Stimulated activated CD8-positive, alpha-beta memory T cell treated with anti-CD3 and anti-CD28 coated beads, Interleukin-2, amount 100 ng/mL, for 48 hours (primary cell): ENCODE measurements around the gene RPL27.
"Not testable (repeated sequence)": the region's sequence is repeated elsewhere in the genome, so short reads cannot be mapped to it uniquely, and the experiment has no call there.

Experiments
- DNase-seq, 2 donors: peaks; one replicate each; pipeline ENCODE4 v3.0.0-alpha.2; 2020; ENCODE audit warnings: low read depth in 2 of 2

RPL27 gene

DNA sequence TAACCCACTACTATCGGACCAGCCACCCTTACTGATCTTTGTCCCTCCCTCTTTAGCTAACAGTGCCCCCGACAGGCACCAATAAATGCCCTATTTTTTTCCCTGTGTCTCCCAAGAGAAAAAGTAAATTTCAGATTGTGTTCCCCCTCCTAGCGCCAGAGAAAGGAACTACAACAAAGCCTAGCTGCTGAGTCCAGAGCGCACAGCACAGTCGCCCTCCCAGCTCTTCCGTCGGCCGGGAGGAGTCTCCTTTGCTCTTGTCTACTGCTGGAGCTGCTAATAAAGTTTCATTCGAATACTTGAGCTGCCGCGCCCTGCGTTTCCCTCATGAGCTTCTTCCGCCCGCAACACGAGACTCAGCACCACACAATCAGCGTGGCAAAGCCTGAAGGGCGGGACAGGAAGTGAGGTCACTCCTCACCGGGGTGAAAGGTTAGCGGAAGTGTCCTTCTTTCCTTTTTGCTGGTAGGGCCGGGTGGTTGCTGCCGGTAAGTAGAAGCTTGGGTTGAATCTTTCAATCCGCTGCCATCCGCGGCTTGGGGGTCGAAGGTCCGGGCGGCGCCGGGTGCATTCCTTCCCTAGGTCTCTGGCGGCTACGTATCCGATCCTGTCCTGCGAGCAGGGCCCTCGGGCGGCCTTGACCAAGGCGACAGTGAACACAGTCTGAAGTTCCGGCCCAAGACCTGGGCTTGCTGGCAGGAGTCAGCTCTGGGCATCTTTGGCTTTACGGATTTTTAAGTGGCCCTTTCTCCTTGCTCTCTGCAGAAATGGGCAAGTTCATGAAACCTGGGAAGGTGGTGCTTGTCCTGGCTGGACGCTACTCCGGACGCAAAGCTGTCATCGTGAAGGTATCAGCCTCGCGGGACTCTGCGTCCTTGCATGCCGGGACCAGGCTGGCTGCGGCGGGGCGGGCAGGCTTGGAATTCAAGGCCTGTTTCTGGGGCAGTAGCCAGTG, at the start of gene RPL27:
Gene RPL27, plus strand, starts transcription at position 436 of the 955 bp plus-strand sequence. Its CDS starts 332 bp downstream, at position 768.
- peak; percentile 87 to 94 for DNase-seq

DNA sequence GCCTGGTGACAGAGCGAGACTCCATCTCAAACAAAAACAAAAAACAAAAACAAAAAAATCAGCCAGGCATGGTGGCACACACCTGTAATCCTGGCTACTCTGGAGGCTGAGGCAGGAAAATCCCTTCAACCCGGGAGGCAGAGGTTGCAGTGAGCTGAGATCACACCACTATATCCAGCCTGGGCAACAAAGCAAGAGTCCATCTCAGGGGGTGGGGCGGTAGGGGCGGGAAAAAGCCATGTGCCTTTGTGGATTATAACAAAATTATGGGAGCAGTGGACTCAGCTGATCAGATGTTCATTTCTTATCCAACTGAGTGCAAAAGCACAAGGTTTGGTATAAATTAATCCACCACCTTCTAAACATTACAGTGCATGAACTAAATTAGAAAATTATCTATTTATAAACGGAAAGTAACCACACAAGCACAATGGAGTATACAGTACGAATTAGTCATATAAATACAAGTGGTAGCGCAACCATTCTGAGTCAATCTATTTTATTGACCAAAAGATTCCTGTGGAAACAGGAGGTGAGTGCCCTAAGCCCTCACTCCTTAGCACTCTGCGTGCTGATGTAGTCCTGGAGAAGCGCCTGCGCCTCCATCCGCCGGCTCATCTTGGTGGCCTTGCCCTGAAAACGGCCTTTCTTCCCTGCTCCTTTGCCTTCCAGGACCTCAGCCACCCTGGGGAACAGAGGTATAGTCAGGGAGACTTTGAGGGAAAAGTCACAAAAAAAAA, 48.0 kb upstream of the RPL27 start:
- DNase-seq: no peak

DNA sequence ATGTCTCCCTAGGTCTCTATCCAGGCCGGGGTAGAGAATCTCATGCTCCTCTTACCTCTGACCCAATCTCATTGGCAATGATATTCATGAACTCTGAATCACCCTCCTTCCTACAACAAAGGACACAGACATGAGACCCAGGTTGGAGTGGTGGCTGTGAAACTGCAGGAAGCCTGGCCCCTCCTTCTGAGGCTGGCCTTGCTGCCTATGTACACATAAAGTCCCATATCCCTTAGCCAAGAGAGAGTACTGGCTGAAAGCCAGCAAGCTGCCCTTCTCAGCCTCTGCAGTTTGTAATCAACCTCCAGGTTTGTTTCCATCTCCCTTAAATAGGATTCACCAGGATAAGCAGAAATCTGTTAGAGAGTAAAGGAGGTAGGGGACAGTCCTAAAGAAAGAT, 44.5 kb upstream of the RPL27 start:
- no peak for DNase-seq

DNA sequence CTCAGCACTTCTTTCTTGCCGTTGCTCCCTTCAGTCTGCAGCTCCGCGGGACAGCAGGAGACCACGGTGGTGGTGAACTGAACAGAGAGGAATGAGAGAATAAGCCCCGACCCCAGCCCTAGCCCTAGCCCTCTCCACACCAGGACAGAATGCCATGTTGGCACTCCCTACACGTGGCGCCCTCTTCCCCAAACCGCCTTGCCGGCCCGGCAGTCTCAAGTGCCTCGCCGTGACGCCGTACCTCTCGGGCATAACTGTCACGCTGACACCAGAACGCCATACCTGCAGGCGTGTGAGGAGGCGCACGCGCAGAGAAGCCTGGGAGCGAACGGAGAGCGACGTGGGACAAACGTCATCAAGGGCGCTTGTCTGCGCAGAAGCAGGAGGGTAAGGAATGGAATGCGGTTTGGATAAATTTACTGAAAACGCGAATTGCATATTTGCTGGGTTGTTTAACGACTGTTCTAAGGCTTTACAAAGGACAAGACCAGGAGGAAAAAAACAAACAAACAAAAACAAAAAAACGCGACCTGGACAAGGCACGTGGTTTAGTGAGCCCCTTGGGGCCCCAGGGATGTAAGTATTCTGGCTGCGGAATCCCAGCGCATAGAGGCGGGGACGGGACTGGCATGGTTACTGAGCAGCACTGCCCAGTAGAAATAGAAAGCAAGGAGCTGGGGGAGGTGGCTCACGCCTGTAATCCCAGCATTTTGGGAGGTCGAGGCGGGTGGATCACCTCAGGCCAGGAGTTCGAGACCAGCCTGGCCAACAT, 33.9 kb upstream of the RPL27 start, which contains the start of gene AARSD1:
Gene AARSD1, minus strand, starts transcription at position 294 of the 772 bp plus-strand sequence. Its CDS starts 14 bp downstream, at position 280.
- DNase-seq: peak; percentile 73 to 84

DNA sequence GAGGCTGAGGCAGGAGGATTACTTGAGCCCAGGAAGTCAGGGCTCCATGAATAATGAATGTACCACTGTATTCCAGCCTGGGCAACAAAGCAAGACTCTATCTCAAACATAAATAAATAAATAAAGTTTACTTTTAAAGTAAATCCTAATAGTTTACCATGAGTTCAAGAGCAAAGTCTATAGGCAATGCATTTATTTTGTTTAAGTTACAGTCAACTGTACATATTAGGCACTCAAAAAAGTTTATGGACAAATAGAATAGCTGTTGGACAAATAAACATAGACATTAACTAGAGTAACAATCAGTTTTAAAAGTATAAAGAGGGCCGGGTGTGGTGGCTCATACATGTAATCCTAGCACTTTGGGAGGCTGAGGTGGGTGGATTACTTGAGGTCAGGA, 30.3 kb upstream of the RPL27 start:
- DNase-seq: no peak

DNA sequence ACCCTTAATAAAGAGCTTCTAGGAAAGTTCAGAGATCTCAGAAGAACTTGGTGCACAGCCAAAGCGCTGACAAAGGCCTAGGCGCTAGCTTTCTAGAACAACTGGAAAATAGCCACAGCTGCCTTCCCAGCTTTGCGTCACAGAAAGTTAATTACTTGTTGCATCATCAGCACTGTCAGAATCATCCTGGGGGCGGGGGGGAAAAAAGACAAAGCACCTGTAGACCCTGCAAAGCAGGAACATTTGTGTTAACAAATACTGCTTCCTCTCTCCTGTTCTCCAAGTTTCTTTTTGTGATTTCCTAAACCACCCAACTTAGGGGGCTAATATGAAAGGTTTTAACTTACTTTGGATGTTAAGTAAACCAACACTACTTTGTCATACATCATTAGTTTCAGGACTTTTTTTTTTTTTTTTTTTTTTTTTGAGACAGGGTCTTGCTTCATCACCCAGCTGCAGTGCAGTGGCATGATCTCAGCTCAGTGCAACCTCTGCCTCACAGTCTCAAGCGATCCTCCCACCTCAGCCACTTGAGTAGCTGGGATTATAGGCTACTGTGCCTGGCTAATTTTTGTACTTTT, 29.1 kb upstream of the RPL27 start:
- no peak for DNase-seq

DNA sequence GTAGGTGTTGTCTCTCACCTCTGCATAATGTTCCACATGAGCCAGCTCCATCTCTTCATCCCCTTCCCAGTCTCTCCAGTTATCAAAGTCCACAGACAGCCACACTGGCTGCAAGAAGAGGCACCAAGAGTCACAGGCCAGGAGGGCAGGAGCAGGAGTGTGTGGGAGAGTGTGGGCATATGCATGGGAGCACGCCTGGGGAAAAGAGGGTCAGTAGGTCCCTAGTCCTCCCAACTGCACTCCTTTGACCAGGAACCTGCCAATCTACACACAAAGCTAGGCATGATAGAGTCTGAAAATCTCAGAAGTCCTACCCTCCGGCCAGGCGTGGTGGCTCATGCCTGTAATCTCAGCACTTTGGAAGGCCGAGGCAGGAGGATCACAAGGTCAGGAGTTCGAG, 26.6 kb upstream of the RPL27 start:
- no peak for DNase-seq

DNA sequence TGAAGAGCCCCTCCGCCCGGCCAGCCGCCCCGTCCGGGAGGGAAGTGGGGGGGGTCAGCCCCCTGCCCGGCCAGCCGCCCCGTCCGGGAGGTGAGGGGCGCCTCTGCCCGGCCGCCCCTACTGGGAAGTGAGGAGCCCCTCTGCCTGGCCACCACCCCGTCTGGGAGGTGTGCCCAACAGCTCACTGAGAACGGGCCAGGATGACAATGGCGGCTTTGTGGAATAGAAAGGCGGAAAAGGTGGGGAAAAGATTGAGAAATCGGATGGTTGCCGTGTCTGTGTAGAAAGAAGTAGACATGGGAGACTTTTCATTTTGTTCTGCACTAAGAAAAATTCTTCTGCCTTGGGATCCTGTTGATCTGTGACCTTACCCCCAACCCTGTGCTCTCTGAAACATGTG, 24.9 kb upstream of the RPL27 start:
- DNase-seq: not testable (repeated sequence)

DNA sequence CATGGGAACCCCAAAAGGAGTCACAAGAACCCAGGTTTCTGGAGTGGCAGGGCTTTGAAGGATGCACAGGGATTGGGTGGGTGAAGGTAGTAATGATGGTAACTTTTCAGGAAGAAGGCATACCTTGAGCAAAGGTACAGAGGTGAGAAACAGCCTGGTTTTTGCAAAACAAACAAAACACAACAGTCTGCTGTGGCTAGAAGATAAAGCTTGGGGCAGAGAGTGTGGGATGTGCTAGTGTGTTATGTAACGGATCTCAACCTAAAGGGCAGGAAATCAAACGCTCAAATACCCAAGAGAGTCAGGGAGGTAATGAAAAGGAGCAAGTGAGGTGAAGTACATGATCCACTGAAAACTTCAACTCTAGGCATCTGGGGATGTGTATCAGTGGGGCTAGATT, 23.0 kb upstream of the RPL27 start:
- DNase-seq: no peak

DNA sequence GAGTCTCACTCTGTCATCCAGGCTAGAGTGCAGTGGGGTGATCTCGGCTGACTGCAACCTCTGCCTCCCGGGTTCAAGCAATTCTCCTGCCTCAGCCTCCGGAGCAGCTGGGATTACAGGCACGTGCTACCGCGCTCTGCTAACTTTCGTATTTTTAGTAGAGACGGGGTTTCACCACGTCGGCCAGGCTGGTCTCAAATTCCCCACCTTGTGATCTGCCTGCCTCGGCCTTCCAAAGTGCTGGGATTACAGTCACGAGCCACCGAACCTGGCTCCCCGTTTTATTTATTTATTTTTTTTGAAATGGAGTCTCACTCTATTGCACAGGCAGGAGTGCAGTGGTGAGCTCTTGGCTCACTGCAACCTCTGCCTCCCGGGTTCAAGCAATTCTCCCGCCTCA, 22.5 kb upstream of the RPL27 start:
- DNase-seq: not testable (repeated sequence)

DNA sequence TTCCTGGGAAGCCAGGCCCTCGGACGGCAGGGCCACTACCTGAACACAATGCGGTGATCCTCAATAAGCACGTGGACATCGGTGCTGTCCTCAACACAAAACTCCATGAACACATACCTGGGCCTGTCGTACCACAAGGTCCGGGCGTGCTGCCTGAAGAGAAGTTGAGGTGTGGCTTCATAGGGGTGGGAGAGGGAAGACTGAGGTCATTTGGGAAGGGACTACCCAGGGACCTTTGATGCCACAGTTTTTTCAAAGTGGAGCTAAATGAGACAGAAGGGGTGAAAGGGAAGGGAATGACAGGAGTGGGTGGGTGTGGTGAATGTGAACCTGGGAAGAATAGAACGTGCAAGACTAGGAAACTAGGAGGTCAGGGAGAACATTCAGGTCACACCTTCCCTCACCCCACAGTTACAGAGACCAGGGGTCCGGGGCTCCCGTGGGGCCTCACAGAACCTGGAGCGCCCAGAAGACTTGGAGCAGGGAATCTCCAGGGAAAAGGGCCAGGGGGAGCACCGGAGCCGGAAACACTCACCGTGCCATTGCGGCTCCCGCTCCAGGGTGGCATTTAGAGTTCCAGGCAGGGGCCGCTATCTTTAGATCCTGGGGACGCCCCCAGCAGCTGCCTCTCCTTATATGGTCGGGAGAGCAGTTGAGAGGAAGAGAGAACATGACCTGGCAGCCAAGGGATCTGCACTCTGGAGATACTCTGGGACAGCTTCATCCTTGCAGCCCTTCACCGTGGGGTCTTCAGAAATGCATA, 18.5 kb upstream of the RPL27 start, which contains the start of gene PTGES3L:
Gene PTGES3L, minus strand, starts transcription at position 570 of the 763 bp plus-strand sequence. Its CDS starts 27 bp downstream, at position 543.
- peak in 1 of 2 donors; percentile 21 for DNase-seq

DNA sequence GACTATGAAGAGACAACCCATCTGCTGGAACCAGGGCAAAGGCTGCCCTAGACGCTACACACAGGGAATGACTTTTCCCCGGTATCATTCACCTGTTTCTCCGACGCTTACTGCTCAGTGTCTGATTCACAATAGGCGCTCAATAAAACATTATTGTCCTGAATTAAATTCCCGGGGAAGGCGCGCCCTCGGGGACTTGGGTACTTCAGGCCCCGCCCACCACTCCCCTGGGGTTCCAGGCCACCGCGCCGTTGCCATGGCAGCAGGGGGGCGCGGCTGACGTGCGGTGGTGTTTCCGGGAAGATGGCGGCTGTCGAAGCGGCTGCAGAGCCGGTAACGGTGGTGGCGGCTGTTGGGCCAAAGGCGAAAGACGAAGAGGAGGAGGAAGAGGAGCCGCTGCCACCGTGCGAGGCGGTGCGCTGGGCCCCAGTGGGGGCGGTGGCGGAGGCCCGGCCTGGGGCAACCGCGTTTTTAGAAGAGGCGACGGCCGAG, 17.9 kb upstream of the RPL27 start, which contains the start of gene RUNDC1:
Gene RUNDC1, plus strand, starts transcription at position 292 of the 492 bp plus-strand sequence. Its CDS starts 12 bp downstream, at position 304.
- DNase-seq: peak; percentile 88 to 92

DNA sequence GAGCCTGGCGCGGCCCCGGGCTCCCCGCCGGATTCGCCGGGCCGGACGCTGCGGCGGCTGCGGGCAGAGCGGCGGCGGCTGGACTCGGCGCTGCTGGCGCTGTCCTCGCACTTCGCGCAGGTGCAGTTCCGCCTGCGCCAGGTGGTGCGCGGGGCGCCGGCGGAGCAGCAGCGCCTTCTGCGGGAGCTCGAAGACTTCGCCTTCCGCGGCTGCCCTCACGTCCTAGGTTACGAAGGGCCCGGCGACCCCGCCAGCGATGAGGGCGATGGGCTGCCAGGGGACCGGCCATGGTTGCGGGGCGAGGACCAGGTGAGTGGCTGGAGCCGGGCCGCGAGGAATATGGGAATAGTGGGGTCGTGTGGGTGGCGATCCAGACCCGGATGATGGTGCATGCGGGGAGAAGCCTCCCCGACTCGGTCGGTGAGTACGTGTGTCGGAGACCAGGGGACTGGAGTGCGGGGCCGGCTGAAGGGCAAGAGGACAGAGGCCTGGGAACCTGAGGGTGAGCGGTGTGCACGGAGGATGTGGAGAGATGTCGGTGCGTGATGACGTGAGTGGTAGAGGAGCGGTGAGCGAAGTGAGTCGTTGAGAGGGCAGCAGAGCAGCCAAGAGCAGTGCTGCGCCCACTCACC, 17.3 kb upstream of the RPL27 start:
- DNase-seq: peak; percentile 52 to 59

DNA sequence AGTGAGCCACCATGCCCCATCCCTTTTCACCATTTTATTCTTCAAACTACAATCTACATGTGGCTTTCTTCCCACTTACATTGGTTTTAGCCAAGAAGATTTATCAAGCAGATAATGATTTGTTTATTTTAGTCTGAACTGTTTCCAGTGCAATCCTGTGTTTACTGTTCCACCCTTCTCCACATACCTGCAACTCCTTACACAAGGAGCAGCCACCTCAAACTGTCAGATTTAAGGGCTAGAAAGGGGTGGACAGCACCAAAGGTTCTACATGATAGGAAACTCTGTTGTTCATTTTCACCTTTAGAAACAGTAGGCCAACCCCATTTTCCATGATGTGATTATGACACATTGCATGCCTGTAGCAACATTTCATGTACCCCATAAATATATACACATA, 16.0 kb upstream of the RPL27 start:
- no peak for DNase-seq

DNA sequence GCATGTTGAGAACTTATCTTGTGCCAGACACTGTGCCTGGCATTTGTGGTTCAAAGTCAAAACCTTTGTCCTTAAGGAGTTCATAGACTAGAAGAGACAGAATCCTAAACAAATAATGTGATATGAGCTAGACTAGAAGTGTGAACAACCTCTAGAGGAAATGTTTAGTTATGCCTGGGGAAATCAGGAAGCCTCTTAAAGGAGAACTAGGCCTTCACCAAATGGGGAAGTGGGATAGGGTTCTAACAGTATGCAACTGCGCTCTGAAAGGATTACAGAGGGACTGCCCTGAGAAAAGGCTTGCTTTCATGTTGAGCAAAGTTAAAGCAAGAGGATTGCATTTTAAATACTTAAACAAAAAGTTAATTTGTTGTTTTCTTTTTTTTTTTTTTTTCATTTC, 13.0 kb upstream of the RPL27 start:
- DNase-seq: no peak

DNA sequence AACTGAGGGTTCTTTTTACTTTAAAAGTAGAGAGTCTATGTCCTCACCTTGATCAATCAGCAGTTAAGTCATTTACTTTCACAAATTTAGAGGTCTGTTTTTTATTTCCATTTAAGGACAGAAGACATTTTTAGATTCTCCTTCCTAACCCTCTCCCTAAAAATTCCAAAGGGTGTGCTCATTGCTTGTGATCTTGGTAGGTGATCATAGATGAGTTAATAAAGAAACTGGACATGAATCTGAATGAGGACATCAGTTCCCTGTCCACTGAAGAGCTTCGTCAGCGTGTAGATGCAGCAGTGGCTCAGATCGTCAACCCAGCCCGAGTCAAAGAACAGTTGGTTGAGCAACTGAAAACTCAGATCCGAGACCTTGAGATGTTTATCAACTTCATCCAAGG, 9.1 kb upstream of the RPL27 start:
- no peak for DNase-seq

DNA sequence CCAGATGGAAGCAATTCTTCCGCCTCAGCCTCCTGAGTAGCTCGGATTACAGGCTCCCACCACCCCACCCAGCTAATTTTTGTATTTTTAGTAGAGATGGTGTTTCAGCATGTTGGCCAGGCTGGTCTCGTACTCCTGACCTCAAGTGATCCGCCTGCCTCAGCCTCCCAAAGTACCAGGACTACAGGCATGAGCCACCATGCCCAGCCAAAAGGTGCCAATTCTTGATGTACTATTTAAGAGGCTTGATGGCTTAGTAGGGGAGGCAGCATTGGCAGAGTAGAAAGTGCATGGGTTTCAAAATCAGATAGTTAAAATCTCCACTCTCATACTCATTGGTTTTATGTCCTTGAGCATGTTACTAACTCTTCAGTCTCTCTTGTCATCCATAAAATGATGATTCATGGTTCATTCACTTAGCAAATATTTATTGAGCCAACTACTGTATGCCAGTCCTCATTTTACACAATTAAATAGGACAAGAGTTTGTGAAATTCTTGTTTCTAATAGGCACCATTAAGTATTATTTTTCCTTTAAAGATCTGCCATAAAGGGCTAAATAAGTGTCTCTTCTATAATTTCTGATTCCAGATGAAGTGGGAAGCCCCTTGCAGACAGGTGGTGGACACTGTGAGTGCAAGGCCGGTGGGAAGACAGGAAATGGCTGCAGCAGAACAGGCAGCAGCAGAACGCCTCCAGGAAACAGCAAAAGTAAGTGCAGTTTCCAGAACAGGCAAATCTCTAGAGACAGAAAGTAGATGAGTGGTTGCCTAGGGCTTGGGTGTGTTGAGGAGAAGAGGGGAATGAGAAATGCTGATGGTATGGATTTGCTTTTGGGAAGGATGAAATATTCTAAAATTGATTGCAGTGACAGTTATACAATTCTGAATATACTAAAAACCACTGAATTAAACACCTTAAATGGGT, 8.2 kb upstream of the RPL27 start:
- no peak for DNase-seq

DNA sequence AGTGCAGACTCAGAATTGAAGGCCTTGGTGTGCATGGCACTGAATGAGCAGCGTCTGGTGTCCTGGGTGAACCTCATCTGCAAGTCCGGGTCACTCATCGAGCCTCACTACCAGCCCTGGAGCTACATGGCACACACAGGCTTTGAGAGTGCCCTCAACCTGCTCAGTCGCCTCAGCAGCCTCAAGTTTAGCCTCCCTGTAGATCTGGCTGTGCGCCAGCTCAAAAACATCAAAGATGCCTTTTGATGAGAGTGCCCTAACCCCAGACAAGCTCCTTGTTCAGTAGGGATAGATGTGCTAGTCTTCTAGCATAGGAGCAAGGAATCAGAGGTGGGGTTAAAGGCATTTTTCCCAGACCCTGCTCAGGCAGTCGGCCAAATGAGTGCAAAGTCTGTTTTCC, 6.7 kb upstream of the RPL27 start:
- DNase-seq: no peak

DNA sequence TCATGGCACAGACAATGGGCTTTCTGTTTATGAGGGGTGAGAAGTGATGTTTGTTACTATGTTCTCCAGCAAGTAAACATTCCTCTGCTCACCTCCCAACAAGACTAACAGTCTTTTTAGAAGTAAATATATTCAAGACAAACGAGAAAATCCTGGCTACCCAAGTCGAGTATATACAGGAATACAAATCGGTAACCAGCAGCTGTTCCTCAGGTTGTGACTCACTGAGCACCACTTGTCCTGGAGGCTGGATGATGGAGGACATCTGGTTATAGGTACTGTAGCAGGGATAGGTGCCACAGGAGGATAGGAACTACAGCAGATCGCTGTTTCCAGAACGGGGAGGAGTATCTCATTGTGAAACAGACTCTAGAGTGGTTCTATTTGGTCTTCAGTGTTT, 5.3 kb upstream of the RPL27 start:
- DNase-seq: no peak
